SKM-1 (cell line): ENCODE results near the gene MRTFA.
"Not testable (repeated sequence)": the region's sequence is repeated elsewhere in the genome, so short reads cannot be mapped to it uniquely, and the experiment has no call there.

Experiments
- DNase-seq: peaks from one replicate; lab custom pipeline; 2025; ENCODE audit not compliant: unreplicated experiment; lab: John Stamatoyannopoulos, UW

Gene MRTFA

GRCh38 chr22:40525250-40525884 lies 111.2 kb downstream of the MRTFA start:
- no peak for DNase-seq

DNA sequence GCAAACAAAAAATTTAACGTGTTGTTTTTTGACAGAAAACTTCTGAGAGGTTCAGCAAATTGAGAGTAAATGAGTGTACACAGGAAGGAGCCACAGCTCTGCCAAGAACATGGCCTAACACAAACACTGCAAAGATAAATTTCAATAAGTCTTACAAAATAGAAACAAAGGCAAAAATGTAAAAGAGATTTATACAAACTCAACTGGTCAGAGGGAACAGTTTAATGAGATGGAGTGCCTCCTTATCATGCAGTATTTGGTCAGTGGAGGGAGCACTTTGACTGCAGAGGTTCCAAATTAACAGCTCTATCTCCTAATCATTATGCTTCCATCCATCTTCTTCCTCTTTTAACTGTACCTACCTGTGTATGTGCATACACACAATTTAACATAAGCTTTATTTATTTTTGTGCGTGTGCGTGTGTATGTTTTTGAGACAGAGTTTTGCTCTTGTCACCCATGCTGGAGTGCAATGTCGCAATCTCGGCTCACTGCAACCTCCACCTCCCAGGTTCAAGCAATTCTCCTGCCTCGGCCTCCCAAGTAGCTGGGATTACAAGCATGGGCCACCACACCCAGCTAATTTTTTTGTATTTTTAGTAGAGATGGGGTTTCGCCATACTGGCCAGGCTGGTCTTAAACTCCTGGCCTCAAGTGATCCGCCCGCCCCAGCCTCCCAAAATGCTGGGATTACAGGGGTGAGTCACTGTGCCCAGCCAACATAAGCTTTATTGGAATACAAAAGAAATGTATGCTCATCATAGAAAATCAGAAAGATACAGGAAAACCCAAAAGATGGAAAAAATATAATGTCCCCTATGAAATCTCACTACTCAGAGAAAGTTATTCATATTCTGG lies 111.9 kb downstream of the MRTFA start:
- no peak for DNase-seq

- DNase-seq: no peak
Observed at GRCh38 chr22:40522141-40522540, 114.4 kb downstream of the MRTFA start.

DNA sequence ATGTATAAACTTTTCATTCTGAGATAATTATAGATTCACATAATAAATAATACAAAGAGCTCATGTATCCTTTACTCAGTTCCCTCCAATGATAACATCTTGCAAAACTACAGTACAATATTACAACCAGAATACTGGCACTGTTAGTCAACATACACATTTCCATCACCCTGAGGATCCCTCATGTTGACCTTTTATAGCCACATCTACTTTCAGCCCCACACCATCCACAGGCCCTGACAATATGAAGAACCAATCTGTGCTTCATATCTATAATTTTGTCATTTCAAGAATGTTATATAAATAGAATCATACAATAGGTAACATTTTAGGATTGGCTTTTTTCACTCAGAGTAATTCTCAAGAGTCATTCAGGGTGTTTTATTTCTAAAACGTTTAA lies 115.5 kb downstream of the MRTFA start:
- no peak for DNase-seq

GRCh38 chr22:40520562-40520961 lies 116.0 kb downstream of the MRTFA start:
- no peak for DNase-seq

DNA sequence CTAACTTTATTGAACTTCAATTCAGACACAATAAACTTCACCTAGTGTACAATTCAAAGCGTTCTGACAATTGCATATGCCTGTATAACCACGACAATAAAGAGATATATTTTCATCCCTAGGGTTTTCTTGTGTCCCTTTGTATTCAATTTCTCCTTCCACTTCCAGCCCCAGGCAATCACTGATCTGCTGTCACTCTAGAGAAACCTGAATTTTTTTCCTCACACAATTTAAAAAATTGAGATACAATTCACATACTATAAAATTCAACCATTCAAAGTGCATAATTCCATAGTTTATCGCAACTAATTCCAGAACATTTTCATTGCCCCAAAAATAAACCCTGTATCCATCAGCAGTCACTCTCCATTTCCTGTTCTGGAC lies 116.6 kb downstream of the MRTFA start:
- DNase-seq: no peak

GRCh38 chr22:40519284-40519947 lies 117.1 kb downstream of the MRTFA start:
- DNase-seq: no peak

DNA sequence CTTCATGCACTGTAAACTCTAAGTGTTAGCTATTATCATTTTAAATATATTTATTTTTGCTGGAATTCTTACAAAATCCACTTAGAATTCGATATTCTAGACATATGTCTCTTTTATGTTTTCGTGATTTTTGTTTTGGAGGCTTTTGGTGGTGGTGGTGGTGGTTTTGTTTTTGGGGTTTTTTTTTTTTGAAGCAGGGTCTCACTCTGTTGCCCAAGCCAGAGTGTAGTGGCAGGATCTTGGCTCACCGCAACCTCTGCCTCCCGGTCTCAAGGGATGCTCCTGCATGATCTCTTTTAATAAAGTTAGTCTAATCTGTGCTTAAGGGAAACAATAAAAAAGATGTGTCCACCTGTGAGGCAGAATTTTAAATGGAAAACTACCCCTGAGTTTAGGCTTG lies 117.7 kb downstream of the MRTFA start:
- DNase-seq: no peak

DNA sequence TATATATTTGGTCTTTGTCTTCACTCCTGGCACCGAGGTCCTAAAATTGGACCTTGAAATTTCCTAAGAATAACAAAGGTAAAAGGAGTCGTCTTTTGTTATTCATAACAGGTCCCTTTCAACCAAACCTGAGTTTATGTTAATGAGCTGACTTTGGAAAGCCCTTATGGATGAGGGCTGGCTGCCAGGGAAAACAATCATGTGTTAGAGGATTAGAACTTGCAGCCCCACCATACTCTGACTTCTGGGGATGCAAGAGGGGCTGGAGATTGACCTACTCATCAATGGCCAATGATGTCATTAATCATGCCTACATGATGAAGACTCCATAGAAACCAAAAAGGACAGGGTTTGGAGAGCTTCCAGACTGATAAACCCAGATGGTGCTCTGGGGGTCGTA lies 118.9 kb downstream of the MRTFA start:
- DNase-seq: no peak

- DNase-seq: no peak
Observed at GRCh38 chr22:40516416-40516815, 120.1 kb downstream of the MRTFA start.

- no peak for DNase-seq
Observed at GRCh38 chr22:40512426-40513136, 123.9 kb downstream of the MRTFA start.

- DNase-seq: no peak
Observed at GRCh38 chr22:40511604-40512003, 124.9 kb downstream of the MRTFA start.

DNA sequence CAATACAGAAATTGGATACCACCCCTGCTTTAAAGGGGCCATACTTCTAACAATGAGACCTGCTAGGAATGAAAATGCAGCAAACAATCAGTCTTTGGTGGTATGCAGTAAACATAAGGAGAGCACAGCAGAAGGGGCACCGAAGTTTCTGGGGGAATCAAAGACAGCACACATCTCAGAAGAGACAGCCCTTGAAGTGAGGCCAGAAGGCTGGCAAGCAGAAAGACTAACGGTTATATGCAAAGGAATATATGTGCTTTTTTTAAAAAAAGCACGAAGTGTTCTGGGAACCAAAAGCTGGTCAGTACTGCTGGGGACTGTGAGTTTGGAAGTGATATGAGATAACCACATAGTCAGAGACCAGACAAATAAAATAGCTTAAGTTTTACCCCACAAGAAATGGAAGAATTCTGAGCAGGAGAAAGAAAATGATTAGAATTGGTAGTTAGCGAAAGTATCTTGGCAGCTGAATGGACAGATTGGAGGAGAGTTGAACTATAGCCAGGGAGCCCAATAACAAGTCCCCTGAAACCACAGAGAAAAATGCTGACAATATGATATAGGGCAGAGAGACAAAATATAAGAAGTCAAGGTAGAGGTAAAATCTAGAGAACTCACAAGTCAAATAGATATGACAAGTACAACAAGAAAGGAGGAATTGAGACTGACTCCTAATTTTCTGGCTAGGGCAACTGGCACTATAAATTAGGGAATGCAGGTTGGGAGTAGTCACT lies 125.7 kb downstream of the MRTFA start:
- DNase-seq: no peak

DNA sequence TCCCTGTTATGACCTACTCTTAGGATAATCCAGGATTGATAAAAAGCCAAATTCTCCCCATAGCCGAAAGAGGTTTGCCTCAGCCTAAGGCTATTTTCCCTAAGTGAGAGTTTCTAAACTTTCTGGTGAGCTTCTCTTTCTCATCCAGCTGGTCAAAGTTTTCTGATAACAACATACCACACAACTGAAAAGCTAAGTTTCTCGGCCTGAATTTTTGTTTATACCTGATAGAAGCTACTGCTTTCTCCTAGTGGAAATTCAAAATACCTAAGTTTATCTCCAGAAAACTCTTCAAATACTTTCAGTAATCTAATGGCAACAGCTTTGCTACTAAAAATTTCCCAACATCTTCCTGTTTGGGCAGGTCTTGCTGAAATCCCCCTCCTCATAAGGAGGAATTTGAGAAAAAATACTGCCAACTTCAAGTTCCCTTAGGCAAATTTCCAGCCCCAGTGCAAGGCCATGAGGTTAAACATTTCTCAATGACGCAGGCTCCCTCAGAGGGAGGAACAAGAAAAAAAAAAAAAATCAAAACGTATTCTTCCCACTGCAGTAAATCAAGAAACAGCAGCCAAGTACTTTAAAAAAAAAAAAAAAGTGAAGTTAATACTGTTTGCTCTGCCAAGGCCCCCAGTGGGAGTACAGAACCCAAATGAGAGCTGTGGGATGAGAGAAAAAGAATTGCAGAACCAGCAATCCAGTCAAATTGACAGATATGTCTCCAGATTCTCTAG lies 127.0 kb downstream of the MRTFA start:
- peak; percentile 22 for DNase-seq

GRCh38 chr22:40508046-40508445 lies 128.5 kb downstream of the MRTFA start:
- not testable (repeated sequence) for DNase-seq

GRCh38 chr22:40507491-40507890 lies 129.0 kb downstream of the MRTFA start:
- DNase-seq: no peak

- no peak for DNase-seq
Observed at GRCh38 chr22:40506762-40507161, 129.8 kb downstream of the MRTFA start.

GRCh38 chr22:40504285-40505249 lies 132.0 kb downstream of the MRTFA start:
- DNase-seq: no peak

DNA sequence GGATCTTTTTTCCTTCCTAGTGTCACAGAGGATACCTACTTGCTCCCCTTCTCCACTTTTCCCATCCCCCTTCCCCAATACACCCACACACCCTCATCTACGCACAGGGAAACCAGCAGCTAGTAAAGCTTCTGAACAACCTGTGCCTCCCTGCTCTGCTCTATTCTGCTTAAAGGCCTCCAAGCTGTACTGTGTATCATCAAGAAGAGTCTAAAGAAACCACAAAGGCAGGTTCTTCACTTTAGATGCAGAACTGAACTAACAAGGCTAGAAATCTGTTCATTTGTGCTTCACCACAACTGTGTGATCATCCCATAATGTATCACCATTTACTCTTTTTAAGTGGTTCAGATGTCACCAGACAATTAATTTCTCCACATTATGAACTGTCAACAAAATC lies 133.6 kb downstream of the MRTFA start:
- DNase-seq: no peak
